IMR-90 (cell line): ENCODE results near the gene PYDC2. TPM values are rescaled to one million over a fixed set of nuclear protein-coding genes. Genes with fewer than 3 reads are reported as not detected.

Experiments used
- ATAC-seq: fragments of 200-7000 bp; cut with Tn5 transposase; 2 replicates; pipeline ENCODE4 v1.9.1; 2020; ENCODE audit warnings: low read depth, mild to moderate bottlenecking, moderate library complexity
- BruUV-seq: library from RNA; stranded (reverse); fragments of 400-500 nt; replicated peaks from 2 replicates; lab custom pipeline; 2021; lab: Mats Ljungman, UMichigan
- CTCF ChIA-PET: fragments of 300-600 bp; formaldehyde crosslinking; extraction: SDS; loops from one replicate; lab custom pipeline; 2021; ENCODE audit warnings: antibody characterized with exemption; lab: Yijun Ruan, JAX
- POLR2A ChIA-PET: fragments of 300-600 bp; sonication (Branson Sonifier 250); formaldehyde crosslinking; loops from one replicate; lab custom pipeline; 2022; ENCODE audit warnings: antibody characterized with exemption; ENCODE audit not compliant: unreplicated experiment; lab: Charles Lee
- DNase-seq: peaks from one replicate; pipeline ENCODE4 v3.0.0; 2013
- H2AFZ ChIP-seq: replicated peaks from 2 replicates; pipeline ENCODE3; 2013; ENCODE audit warnings: low read length, mild to moderate bottlenecking; ENCODE audit not compliant: poor library complexity
- H2AK5ac ChIP-seq: 2 replicates; pipeline ENCODE4 v1.6.1; 2013; ENCODE audit warnings: low read depth, low read length, inconsistent platforms
- H2AK9ac ChIP-seq: replicated peaks from 2 replicates; pipeline ENCODE3; 2013; ENCODE audit warnings: mild to moderate bottlenecking, low read depth, low read length, moderate library complexity; ENCODE audit not compliant: poor library complexity
- H2BK120ac ChIP-seq: 2 replicates; pipeline ENCODE4 v1.6.1; 2013; ENCODE audit warnings: low read depth, low read length, inconsistent platforms
- H2BK15ac ChIP-seq: 3 replicates; pipeline ENCODE4 v1.6.1; 2013; ENCODE audit warnings: low read depth, low read length, inconsistent platforms
- H2BK20ac ChIP-seq: 2 replicates; pipeline ENCODE4 v1.6.1; 2013; ENCODE audit warnings: low read depth, mild to moderate bottlenecking, inconsistent platforms, low read length, moderate library complexity
- H2BK5ac ChIP-seq: 2 replicates; pipeline ENCODE4 v1.6.1; 2013; ENCODE audit warnings: mild to moderate bottlenecking, low read depth, low read length, inconsistent platforms; ENCODE audit not compliant: poor library complexity, severe bottlenecking
- H3K14ac ChIP-seq: replicated peaks from 2 replicates; pipeline ENCODE4 v1.6.1; 2013; ENCODE audit warnings: low read depth, low read length, inconsistent platforms
- H3K18ac ChIP-seq: 2 replicates; pipeline ENCODE4 v1.6.1; 2013; ENCODE audit warnings: low read depth, low read length, control low read depth
- H3K23ac ChIP-seq: 2 replicates; pipeline ENCODE4 v1.6.1; 2013; ENCODE audit warnings: low read depth, low read length, inconsistent platforms
- H3K27ac ChIP-seq: 2 replicates; pipeline ENCODE4 v1.5.1; 2013; ENCODE audit warnings: mild to moderate bottlenecking, control low read depth, low read length; ENCODE audit not compliant: insufficient read depth
- H3K27me3 ChIP-seq: 2 replicates; pipeline ENCODE4 v1.6.1; 2013; ENCODE audit warnings: low read length; ENCODE audit not compliant: control insufficient read depth, insufficient read depth
- H3K36me3 ChIP-seq: 2 replicates; pipeline ENCODE4 v1.6.1; 2013; ENCODE audit warnings: low read length, mixed read lengths; ENCODE audit not compliant: control insufficient read depth, insufficient read depth
- H3K4ac ChIP-seq: 2 replicates; pipeline ENCODE4 v1.6.1; 2013; ENCODE audit warnings: low read depth, low read length, inconsistent platforms
- H3K4me1 ChIP-seq: 2 replicates; pipeline ENCODE4 v1.6.1; 2013; ENCODE audit warnings: low read length, mixed read lengths; ENCODE audit not compliant: control insufficient read depth, insufficient read depth
- H3K4me2 ChIP-seq: 2 replicates; pipeline ENCODE4 v1.6.1; 2013; ENCODE audit warnings: low read depth, mild to moderate bottlenecking, control low read depth, low read length, moderate library complexity
- H3K4me3 ChIP-seq: 2 replicates; pipeline ENCODE4 v1.5.1; 2013; ENCODE audit warnings: low read depth, mild to moderate bottlenecking, control low read depth, low read length, moderate library complexity; ENCODE audit not compliant: insufficient read depth
- H3K56ac ChIP-seq: 2 replicates; pipeline ENCODE4 v1.6.1; 2013; ENCODE audit warnings: low read length, inconsistent platforms; ENCODE audit not compliant: insufficient read depth; ENCODE audit errors: extremely low read depth
- H3K79me1 ChIP-seq, 2 experiments: 2 replicates each; pipeline ENCODE4 v1.6.1; 2013; ENCODE audit warnings: low read length in 2 of 2, inconsistent platforms in 1 of 2, low read depth in 1 of 2
- H3K9ac ChIP-seq: 2 replicates; pipeline ENCODE4 v1.6.1; 2013; ENCODE audit warnings: low read depth, low read length, control low read depth
- H3K9me1 ChIP-seq: 2 replicates; pipeline ENCODE4 v1.6.1; 2013; ENCODE audit warnings: low read length, inconsistent platforms; ENCODE audit not compliant: insufficient read depth
- H3K9me3 ChIP-seq: 2 replicates; pipeline ENCODE4 v1.6.1; 2013; ENCODE audit warnings: low read length; ENCODE audit not compliant: control insufficient read depth, insufficient read depth
- H4K20me1 ChIP-seq: 2 replicates; pipeline ENCODE4 v1.6.1; 2013; ENCODE audit warnings: low read length, inconsistent platforms; ENCODE audit not compliant: insufficient read depth
- H4K5ac ChIP-seq: 2 replicates; pipeline ENCODE4 v1.6.1; 2013; ENCODE audit warnings: mild to moderate bottlenecking, low read depth, low read length, control low read depth
- H4K8ac ChIP-seq, 2 experiments: 2 replicates each; pipeline ENCODE4 v1.6.1; 2013; ENCODE audit warnings: low read depth in 2 of 2, low read length in 2 of 2, control low read depth in 1 of 2, inconsistent platforms in 1 of 2
- H4K91ac ChIP-seq: 2 replicates; pipeline ENCODE4 v1.6.1; 2013; ENCODE audit warnings: low read depth, low read length, inconsistent platforms; ENCODE audit not compliant: insufficient read depth
- BHLHE40 ChIP-seq: fragments of 150-350 bp; IDR thresholded peaks from 2 replicates; pipeline ENCODE4 v1.6.1; 2016; ENCODE audit warnings: mild to moderate bottlenecking, low read depth, low read length
- CEBPB ChIP-seq: IDR thresholded peaks from 2 replicates; pipeline ENCODE4 v1.6.1; 2012; ENCODE audit warnings: low read depth, low read length, improper control_type of control experiment
- CHD1 ChIP-seq: IDR thresholded peaks from 2 replicates; pipeline ENCODE4 v1.6.1; 2012; ENCODE audit warnings: low read depth, low read length, improper control_type of control experiment
- FOS ChIP-seq: fragments of 150-350 bp; IDR thresholded peaks from 2 replicates; pipeline ENCODE4 v1.6.1; 2016; ENCODE audit warnings: low read depth, low read length
- MAFK ChIP-seq: IDR thresholded peaks from 2 replicates; pipeline ENCODE4 v1.6.1; 2012; ENCODE audit warnings: low read depth, low read length, improper control_type of control experiment
- MXI1 ChIP-seq: IDR thresholded peaks from 2 replicates; pipeline ENCODE4 v1.6.1; 2012; ENCODE audit warnings: low read depth, mild to moderate bottlenecking, low read length, moderate library complexity, borderline replicate concordance
- NFE2L2 ChIP-seq: fragments of 150-350 bp; IDR thresholded peaks from 2 replicates; pipeline ENCODE4 v1.6.1; 2016; ENCODE audit warnings: low read depth, mild to moderate bottlenecking, low read length
- POLR2A ChIP-seq: IDR thresholded peaks from 2 replicates; pipeline ENCODE4 v1.6.1; 2012; ENCODE audit warnings: mild to moderate bottlenecking, low read depth, low read length
- RAD21 ChIP-seq: IDR thresholded peaks from 2 replicates; pipeline ENCODE4 v1.6.1; 2012; ENCODE audit warnings: low read length, improper control_type of control experiment
- RFX5 ChIP-seq: IDR thresholded peaks from 2 replicates; pipeline ENCODE4 v1.8.0; 2012; ENCODE audit warnings: low read depth, mild to moderate bottlenecking, low read length, moderate library complexity
- WGBS, 2 experiments: methylation state at CpG; one replicate each; pipeline versions ENCODE4 v1.1.5 to v1.1.7; 2013; ENCODE audit warnings: missing lambda C conversion rate in 2 of 2; ENCODE audit not compliant: insufficient read length in 1 of 2; ENCODE audit errors: extremely low coverage in 2 of 2; 5-methylcytosine and 5-hydroxymethylcytosine counted together
- dilution Hi-C: fragments of 300-500 bp; cut with HindIII; formaldehyde crosslinking; loops from one replicate; pipeline ENCODE4 v1.14.3; 2018; ENCODE audit warnings: low sequenced_read_pairs; ENCODE audit not compliant: unreplicated experiment
- in situ Hi-C: fragments of 300-500 bp; cut with MboI; formaldehyde crosslinking; loops from 3 replicates; pipeline ENCODE4 v1.14.3; 2019; ENCODE audit warnings: low sequenced_read_pairs, inconsistent platforms, mixed read lengths
- intact Hi-C: fragments of 100-400 bp; cut with micrococcal nuclease; formaldehyde crosslinking; loops from 2 replicates; pipeline ENCODE4 v1.10.0; 2022
- polyA plus RNA-seq, 3 experiments: library from polyadenylated mRNA; depleted of rRNA; stranded (reverse); fragments of >200 nt; gene quantifications; 2 replicates each; pipeline ENCODE4 v1.2.3, GENCODE V29; 2012; ENCODE audit warnings: low replicate concordance in 1 of 3
- total RNA-seq: library from RNA; depleted of rRNA; stranded (reverse); fragments of >200 nt; gene quantifications from 2 replicates; pipeline ENCODE4 v1.2.3, GENCODE V29; 2012
- TF ChIP-seq, protein P1 (sequence below): fragments of 150-350 bp; IDR thresholded peaks from 2 replicates; pipeline ENCODE4 v1.6.1; 2017; ENCODE audit warnings: mild to moderate bottlenecking, antibody characterized with exemption, low read length, low read depth
- TF ChIP-seq, protein P2 (sequence below): conservative IDR thresholded peaks from 2 replicates; pipeline ENCODE4 v1.5.1; 2012; ENCODE audit warnings: mild to moderate bottlenecking, low read depth, low read length, improper control_type of control experiment

Gene PYDC2
- total and polyA plus RNA-seq, 2 of the 4 experiments (the other 2 are of a cell fraction) = not detected

DNA sequence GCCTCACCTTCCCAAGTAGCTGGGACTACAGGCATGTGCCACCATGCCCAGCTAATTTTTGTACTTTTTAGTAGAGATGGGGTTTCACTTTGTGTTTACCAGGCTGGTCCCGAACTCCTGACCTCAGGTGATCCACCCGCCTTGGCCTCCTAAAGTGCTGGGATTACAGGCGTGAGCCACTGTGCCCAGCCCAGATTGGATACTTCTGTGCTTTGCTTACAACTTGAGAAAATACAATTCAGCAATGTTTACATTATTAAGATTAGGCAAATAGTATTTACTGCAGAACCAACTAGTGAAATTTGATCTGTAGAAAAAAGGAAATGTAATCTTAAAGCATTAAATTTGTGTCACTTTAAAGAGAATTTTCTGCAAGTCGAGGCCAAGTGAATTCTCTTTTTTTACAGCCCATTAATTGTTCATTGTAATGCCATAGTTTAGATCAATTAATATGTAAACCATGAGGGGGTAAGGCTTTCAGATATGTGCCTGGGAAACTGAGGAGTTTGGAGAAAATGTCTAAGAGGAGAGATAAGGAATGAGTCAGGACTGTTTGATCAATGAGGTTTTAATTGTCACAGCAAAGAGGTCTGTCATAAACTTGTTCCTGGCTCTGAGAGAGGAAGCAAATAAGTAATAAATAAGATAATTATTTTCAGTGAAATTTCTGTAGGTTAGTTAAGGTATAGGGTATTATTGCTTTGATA lies 15.3 kb downstream of the PYDC2 start:
- CTCF ChIA-PET = no interaction called here
- Histone ChIP-seq H2BK15ac (no peak overlapping the region), H3K18ac (no peak overlapping the region), H3K4me2 (no peak overlapping the region), H4K8ac (no peak overlapping the region), H4K5ac (no peak overlapping the region), H2BK20ac (no peak overlapping the region), H3K14ac (no peak overlapping the region), H3K36me3 (no peaks in the 10 kb centered on the region), H2BK5ac (no peak overlapping the region), H4K91ac (no peak overlapping the region), H4K20me1 (no peaks in the 10 kb centered on the region), H3K4ac (no peak overlapping the region), H3K9me3 (no peaks in the 10 kb centered on the region), H3K9ac (no peak overlapping the region), H3K27ac (no peak overlapping the region), H3K56ac (no peak overlapping the region), H3K23ac (no peak overlapping the region), H2BK120ac (no peak overlapping the region), H2AK9ac (no peak overlapping the region), H2AFZ (no peak overlapping the region), H3K9me1 (no peaks in the 10 kb centered on the region), H3K4me1 (no peaks in the 10 kb centered on the region), H2AK5ac (no peak overlapping the region), H3K27me3 (no peaks in the 10 kb centered on the region), H3K79me1 (no peaks in the 10 kb centered on the region), H3K4me3 (no peak overlapping the region)
- BruUV-seq = no TSS peak
- intact Hi-C loops (no loop called here), in situ Hi-C loops (no loop called here), dilution Hi-C loops (no loop called here)
- ATAC-seq (no peak), DNase-seq (no peak)
- TF ChIP-seq POLR2A (no peak), RFX5 (no peak), FOS (no peak), MXI1 (no peak), NFE2L2 (no peak), RAD21 (no peak), CHD1 (no peak), MAFK (no peak), BHLHE40 (no peak), CEBPB (no peak)
- TF ChIP-seq, protein P1, sequence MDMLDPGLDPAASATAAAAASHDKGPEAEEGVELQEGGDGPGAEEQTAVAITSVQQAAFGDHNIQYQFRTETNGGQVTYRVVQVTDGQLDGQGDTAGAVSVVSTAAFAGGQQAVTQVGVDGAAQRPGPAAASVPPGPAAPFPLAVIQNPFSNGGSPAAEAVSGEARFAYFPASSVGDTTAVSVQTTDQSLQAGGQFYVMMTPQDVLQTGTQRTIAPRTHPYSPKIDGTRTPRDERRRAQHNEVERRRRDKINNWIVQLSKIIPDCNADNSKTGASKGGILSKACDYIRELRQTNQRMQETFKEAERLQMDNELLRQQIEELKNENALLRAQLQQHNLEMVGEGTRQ = no peak
- TF ChIP-seq, protein P2, sequence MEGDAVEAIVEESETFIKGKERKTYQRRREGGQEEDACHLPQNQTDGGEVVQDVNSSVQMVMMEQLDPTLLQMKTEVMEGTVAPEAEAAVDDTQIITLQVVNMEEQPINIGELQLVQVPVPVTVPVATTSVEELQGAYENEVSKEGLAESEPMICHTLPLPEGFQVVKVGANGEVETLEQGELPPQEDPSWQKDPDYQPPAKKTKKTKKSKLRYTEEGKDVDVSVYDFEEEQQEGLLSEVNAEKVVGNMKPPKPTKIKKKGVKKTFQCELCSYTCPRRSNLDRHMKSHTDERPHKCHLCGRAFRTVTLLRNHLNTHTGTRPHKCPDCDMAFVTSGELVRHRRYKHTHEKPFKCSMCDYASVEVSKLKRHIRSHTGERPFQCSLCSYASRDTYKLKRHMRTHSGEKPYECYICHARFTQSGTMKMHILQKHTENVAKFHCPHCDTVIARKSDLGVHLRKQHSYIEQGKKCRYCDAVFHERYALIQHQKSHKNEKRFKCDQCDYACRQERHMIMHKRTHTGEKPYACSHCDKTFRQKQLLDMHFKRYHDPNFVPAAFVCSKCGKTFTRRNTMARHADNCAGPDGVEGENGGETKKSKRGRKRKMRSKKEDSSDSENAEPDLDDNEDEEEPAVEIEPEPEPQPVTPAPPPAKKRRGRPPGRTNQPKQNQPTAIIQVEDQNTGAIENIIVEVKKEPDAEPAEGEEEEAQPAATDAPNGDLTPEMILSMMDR = no peak
- POLR2A ChIA-PET = no interaction called here
- WGBS, 2 experiments = no CpG with 5 or more reads among the region's 4 CpGs
